CD14-positive monocyte (primary cell): ENCODE measurements around the gene CBR3. TPM values are rescaled to one million over a fixed set of nuclear protein-coding genes. Genes with fewer than 3 reads are reported as not detected.

Source experiments
- DNase-seq, 3 donors: peaks; one replicate each; pipeline ENCODE4 v3.0.0-alpha.2; 2011 to 2022
- H2AFZ ChIP-seq: 2 replicates; pipeline ENCODE4 v1.6.0; 2012; ENCODE audit warnings: mild to moderate bottlenecking, low read depth, low read length, inconsistent platforms; ENCODE audit not compliant: insufficient read depth, poor library complexity, severe bottlenecking
- H3K27ac ChIP-seq, 2 donors: 1 replicate in 1 of 2; 2 replicates in 1 of 2; pipeline ENCODE4 v1.5.1; 2012 to 2013; ENCODE audit warnings: low read length in 2 of 2, control low read depth in 1 of 2, inconsistent platforms in 1 of 2, low read depth in 1 of 2, mild to moderate bottlenecking in 1 of 2
- H3K27me3 ChIP-seq, 2 donors: one replicate each; pipeline versions ENCODE4 v1.6.0 to v1.6.1; 2011 to 2013; ENCODE audit warnings: low read length in 2 of 2; ENCODE audit not compliant: control insufficient read depth in 2 of 2, insufficient read depth in 2 of 2
- H3K36me3 ChIP-seq, 2 donors: replicated peaks in 1 of 2; 1 replicate in 1 of 2; 2 replicates in 1 of 2; pipeline versions ENCODE4 v1.5.1 to v1.6.1; 2012 to 2013; ENCODE audit warnings: low read length in 2 of 2, control low read depth in 1 of 2, inconsistent platforms in 1 of 2, mild to moderate bottlenecking in 1 of 2; ENCODE audit not compliant: insufficient read depth in 2 of 2, control insufficient read depth in 1 of 2
- H3K4me1 ChIP-seq, 2 donors: 1 replicate in 1 of 2; 2 replicates in 1 of 2; pipeline versions ENCODE4 v1.5.1 to v1.6.1; 2012 to 2013; ENCODE audit warnings: low read length in 2 of 2, control low read depth in 1 of 2, inconsistent platforms in 1 of 2, mild to moderate bottlenecking in 1 of 2, moderate library complexity in 1 of 2; ENCODE audit not compliant: insufficient read depth in 2 of 2, control insufficient read depth in 1 of 2
- H3K4me2 ChIP-seq: replicated peaks from 2 replicates; pipeline ENCODE3; 2012; ENCODE audit warnings: low read length, moderate library complexity, mild to moderate bottlenecking; ENCODE audit not compliant: poor library complexity, severe bottlenecking; ENCODE audit errors: extremely low read depth
- H3K4me3 ChIP-seq, 3 experiments: fragments of 200-600 bp in 1 of 3; sonication (generic) in 1 of 3; replicated peaks in 1 of 3; 1 replicate in 2 of 3; 2 replicates in 1 of 3; pipeline ENCODE4 v1.5.1; 2011 to 2013; ENCODE audit warnings: low read length in 3 of 3, mild to moderate bottlenecking in 3 of 3, control low read depth in 2 of 3, low read depth in 2 of 3, inconsistent platforms in 1 of 3, moderate library complexity in 1 of 3
- H3K79me2 ChIP-seq: 2 replicates; pipeline ENCODE4 v1.6.0; 2012; ENCODE audit warnings: mild to moderate bottlenecking, control low read depth, inconsistent platforms, low read length, moderate library complexity; ENCODE audit not compliant: insufficient read depth
- H3K9ac ChIP-seq: 2 replicates; pipeline ENCODE4 v1.6.0; 2017; ENCODE audit warnings: low read length, mild to moderate bottlenecking; ENCODE audit not compliant: insufficient read depth, poor library complexity, severe bottlenecking
- H3K9me3 ChIP-seq, 2 donors: replicated peaks in 1 of 2; 1 replicate in 1 of 2; 2 replicates in 1 of 2; pipeline versions ENCODE4 v1.5.1 to v1.6.1; 2012 to 2013; ENCODE audit warnings: low read length in 2 of 2, control low read depth in 1 of 2; ENCODE audit not compliant: control insufficient read depth in 1 of 2, insufficient read depth in 1 of 2
- H4K20me1 ChIP-seq: 2 replicates; pipeline ENCODE4 v1.6.0; 2012; ENCODE audit warnings: mild to moderate bottlenecking, low read length, control low read depth, moderate library complexity; ENCODE audit not compliant: insufficient read depth
- H3K27ac Mint-ChIP-seq, 7 donors: one replicate each; pipeline ENCODE4 v1.8.0; 2020; ENCODE audit warnings: mild to moderate bottlenecking in 7 of 7, mixed read lengths in 7 of 7, moderate library complexity in 6 of 7, inconsistent platforms in 2 of 7
- H3K27me3 Mint-ChIP-seq, 3 donors: one replicate each; pipeline ENCODE4 v1.8.0; 2021 to 2022; ENCODE audit warnings: low read depth in 3 of 3, mild to moderate bottlenecking in 3 of 3, mixed read lengths in 3 of 3, moderate library complexity in 3 of 3, inconsistent platforms in 1 of 3
- H3K36me3 Mint-ChIP-seq, 2 donors: one replicate each; pipeline ENCODE4 v1.8.0; 2020; ENCODE audit warnings: mixed read lengths in 2 of 2, inconsistent platforms in 1 of 2, mild to moderate bottlenecking in 1 of 2
- H3K4me1 Mint-ChIP-seq: one replicate; pipeline ENCODE4 v1.8.0; 2020; ENCODE audit warnings: mild to moderate bottlenecking, mixed read lengths
- H3K4me3 Mint-ChIP-seq, 2 donors: one replicate each; pipeline ENCODE4 v1.8.0; 2020; ENCODE audit warnings: mild to moderate bottlenecking in 2 of 2, mixed read lengths in 2 of 2, moderate library complexity in 1 of 2
- H3K9me3 Mint-ChIP-seq, 7 donors: one replicate each; pipeline ENCODE4 v1.8.0; 2020 to 2022; ENCODE audit warnings: mixed read lengths in 7 of 7, mild to moderate bottlenecking in 6 of 7, moderate library complexity in 6 of 7, inconsistent platforms in 2 of 7
- CTCF ChIP-seq: fragments of 200-600 bp; IDR thresholded peaks from one replicate; pipeline ENCODE4 v1.8.0; 2022; ENCODE audit warnings: antibody characterized with exemption, mild to moderate bottlenecking
- WGBS: methylation state at CpG from one replicate; pipeline ENCODE4 v1.1.5; 2013; ENCODE audit warnings: missing lambda C conversion rate; ENCODE audit not compliant: insufficient coverage; 5-methylcytosine and 5-hydroxymethylcytosine counted together
- intact Hi-C, 2 donors: fragments of 100-400 bp; cut with micrococcal nuclease; formaldehyde crosslinking; loops; one replicate each; pipeline versions ENCODE4 v1.15.0 to v1.15.1; 2023
- polyA plus RNA-seq, 3 donors: library from polyadenylated mRNA; depleted of rRNA in 1 of 3; unstranded in 2 of 3; stranded (reverse) in 1 of 3; fragments of 300-500 nt in 2 of 3; fragments of >200 nt in 1 of 3; fragmentation: Illumina TruSeq in 2 of 3; gene quantifications; 1 replicate in 2 of 3; 2 replicates in 1 of 3; pipeline ENCODE4 v1.2.3, GENCODE V29; 2012 to 2021

Gene CBR3
- polyA plus RNA-seq, 3 donors, result 0.32 to 0.40 TPM; not detected in 1

GRCh38 chr21:36186081-36186480 lies 51.2 kb downstream of the CBR3 start:
- H3K4me1 Mint-ChIP-seq, result peaks cover 58% of the 10 kb centered on the region
- intact Hi-C loops, result loop anchor here in 1 of 2 donors (5.0 kb wide), 1 partner anchor 34 kb away; no protein-coding TSS in a partner anchor
- Histone ChIP-seq H3K4me3 (no peak overlapping the region), H3K9me3 (no peaks in the 10 kb centered on the region), H2AFZ (no peak overlapping the region), H3K27me3 (no peaks in the 10 kb centered on the region), H4K20me1 (peaks cover 20% of the 10 kb centered on the region), H3K4me1 (peaks cover 56 to 61% of the 10 kb centered on the region in 2 donors), H3K9ac (no peak overlapping the region), H3K4me2 (no peak overlapping the region), H3K27ac (peak overlapping the region in 1 of 2 donors; percentile 71), H3K79me2 (peaks cover 42% of the 10 kb centered on the region), H3K36me3 (peaks cover 7 to 21% of the 10 kb centered on the region in 2 donors)
- DNase-seq, result peak; percentile 29 to 35 (median 35)
- no peak for TF ChIP-seq CTCF
- peaks cover 0 to 6% (median 2%) of the 10 kb centered on the region in 7 donors for H3K9me3 Mint-ChIP-seq
- peaks cover 0 to 2% (median 0%) of the 10 kb centered on the region in 3 donors for H3K27me3 Mint-ChIP-seq
- no peak overlapping the region for H3K4me3 Mint-ChIP-seq
- peak overlapping the region; percentile 14 to 82 (median 55) for H3K27ac Mint-ChIP-seq
- 31% methylated on average over 4 of the region's 4 CpGs for WGBS
- peaks cover 28 to 46% of the 10 kb centered on the region in 2 donors for H3K36me3 Mint-ChIP-seq

GRCh38 chr21:36186506-36187399 lies 51.9 kb downstream of the CBR3 start:
- Mint-ChIP-seq H3K9me3 (peaks cover 0 to 3% (median 0%) of the 10 kb centered on the region in 7 donors), H3K4me1 (peaks cover 51% of the 10 kb centered on the region), H3K36me3 (peaks cover 29 to 48% of the 10 kb centered on the region in 2 donors), H3K27me3 (peaks cover 0 to 2% (median 0%) of the 10 kb centered on the region in 3 donors), H3K27ac (peak overlapping the region in 4 of 7 donors; percentile 30 to 80 (median 66)), H3K4me3 (no peak overlapping the region)
- no peak overlapping the region for H3K4me2 ChIP-seq
- no peak for TF ChIP-seq CTCF
- H4K20me1 ChIP-seq, result peaks cover 20% of the 10 kb centered on the region
- 88% methylated on average over 9 of the region's 18 CpGs for WGBS
- no peak overlapping the region for H3K9ac ChIP-seq
- H3K27ac ChIP-seq, result peak overlapping the region; percentile 20 to 71
- no peaks in the 10 kb centered on the region for H3K27me3 ChIP-seq
- peaks cover 41% of the 10 kb centered on the region for H3K79me2 ChIP-seq
- H2AFZ ChIP-seq, result no peak overlapping the region
- H3K9me3 ChIP-seq, result no peaks in the 10 kb centered on the region
- intact Hi-C loops, result loop anchor here in 1 of 2 donors (5.0 kb wide), 1 partner anchor 34 kb away; no protein-coding TSS in a partner anchor
- no peak overlapping the region for H3K4me3 ChIP-seq
- peaks cover 49 to 54% of the 10 kb centered on the region in 2 donors for H3K4me1 ChIP-seq
- H3K36me3 ChIP-seq, result peaks cover 7 to 21% of the 10 kb centered on the region in 2 donors
- DNase-seq, result no peak
